ENCODE data around the gene PTOV1.

The PTOV1 gene

DNA sequence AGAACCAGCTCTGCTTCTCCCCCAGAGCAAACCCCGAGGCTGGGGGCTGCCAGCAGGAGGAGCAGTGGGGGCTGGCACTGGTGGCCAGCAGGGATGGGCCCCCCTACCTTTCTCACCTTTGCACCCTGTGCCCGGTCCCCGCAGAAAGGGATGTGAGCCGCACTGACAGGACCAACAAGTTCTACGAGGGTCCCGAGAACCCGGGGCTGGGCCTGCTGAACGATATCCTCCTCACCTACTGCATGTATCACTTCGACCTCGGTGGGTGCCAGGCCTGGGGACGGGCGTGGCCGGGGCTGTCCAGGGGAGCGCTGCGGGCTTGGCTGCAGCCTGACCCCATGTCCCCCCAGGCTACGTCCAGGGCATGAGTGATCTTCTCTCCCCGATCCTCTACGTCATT lies 33.1 kb downstream of the PTOV1 start:
- Histone ChIP-seq H3K4me1 (ENCODE audit: insufficient read depth, low read length, severe bottlenecking) (peaks cover 26% of the 10 kb centered on the region), H4K20me1 (ENCODE audit: insufficient read depth, low read length) (no peaks in the 10 kb centered on the region), H3K27me3 (ENCODE audit: insufficient read depth, low read length) (no peaks in the 10 kb centered on the region), H3K4me2 (ENCODE audit: low read length) (no peak overlapping the region), H3K27ac (ENCODE audit: low read depth, low read length, poor library complexity, severe bottlenecking) (no peak overlapping the region), H3K4me3 (ENCODE audit: low read depth, low read length, poor library complexity, severe bottlenecking) (no peak overlapping the region), H3K36me3 (ENCODE audit: insufficient read depth, low read length) (peaks cover 57% of the 10 kb centered on the region), H3K9me2 (ENCODE audit: low read depth, low read length) (no peaks in the 10 kb centered on the region), H3K79me2 (ENCODE audit: insufficient read depth, low read length) (no peaks in the 10 kb centered on the region), H2AFZ (ENCODE audit: low read length) (no peak overlapping the region), H3K9me3 (ENCODE audit: low read length) (0 out of 2 replicates have a peak, but pooled peaks cover 3% of the 10 kb centered on the region), H3K9ac (ENCODE audit: low read length) (no peak overlapping the region), H3F3A (ENCODE audit: insufficient read depth, low read length) (no peaks in the 10 kb centered on the region)
- no peak for TF ChIP-seq EZH2 (IDR thresholded peaks at IDR 0.05; ENCODE audit: borderline replicate concordance, low read length)
- TF ChIP-seq, protein P1, sequence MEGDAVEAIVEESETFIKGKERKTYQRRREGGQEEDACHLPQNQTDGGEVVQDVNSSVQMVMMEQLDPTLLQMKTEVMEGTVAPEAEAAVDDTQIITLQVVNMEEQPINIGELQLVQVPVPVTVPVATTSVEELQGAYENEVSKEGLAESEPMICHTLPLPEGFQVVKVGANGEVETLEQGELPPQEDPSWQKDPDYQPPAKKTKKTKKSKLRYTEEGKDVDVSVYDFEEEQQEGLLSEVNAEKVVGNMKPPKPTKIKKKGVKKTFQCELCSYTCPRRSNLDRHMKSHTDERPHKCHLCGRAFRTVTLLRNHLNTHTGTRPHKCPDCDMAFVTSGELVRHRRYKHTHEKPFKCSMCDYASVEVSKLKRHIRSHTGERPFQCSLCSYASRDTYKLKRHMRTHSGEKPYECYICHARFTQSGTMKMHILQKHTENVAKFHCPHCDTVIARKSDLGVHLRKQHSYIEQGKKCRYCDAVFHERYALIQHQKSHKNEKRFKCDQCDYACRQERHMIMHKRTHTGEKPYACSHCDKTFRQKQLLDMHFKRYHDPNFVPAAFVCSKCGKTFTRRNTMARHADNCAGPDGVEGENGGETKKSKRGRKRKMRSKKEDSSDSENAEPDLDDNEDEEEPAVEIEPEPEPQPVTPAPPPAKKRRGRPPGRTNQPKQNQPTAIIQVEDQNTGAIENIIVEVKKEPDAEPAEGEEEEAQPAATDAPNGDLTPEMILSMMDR (IDR thresholded peaks at IDR 0.05; ENCODE audit: low read length): no peak

DNA sequence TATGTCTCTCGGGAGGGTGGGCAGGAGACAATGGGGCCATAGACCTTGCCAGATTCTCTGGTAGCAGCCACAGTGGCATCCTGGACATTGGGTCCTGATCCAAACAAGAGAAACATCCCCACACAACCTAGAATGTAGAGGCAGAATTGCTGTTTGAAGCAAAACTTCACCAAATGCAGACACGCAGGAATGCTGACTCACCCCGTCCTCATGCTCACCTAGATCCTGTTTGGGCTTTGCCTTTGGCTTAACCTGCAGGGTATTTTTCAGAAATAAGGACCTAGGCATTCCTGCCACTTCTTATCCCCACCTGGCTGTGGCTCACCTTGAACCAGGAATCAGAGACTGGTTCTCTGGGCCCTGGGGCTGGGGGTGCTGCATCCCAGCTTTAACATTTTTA lies 33.8 kb downstream of the PTOV1 start:
- peaks cover 57% of the 10 kb centered on the region for H3K36me3 ChIP-seq (ENCODE audit: insufficient read depth, low read length)
- 0 out of 2 replicates have a peak, but pooled peaks cover 3% of the 10 kb centered on the region for H3K9me3 ChIP-seq (ENCODE audit: low read length)
- H3K9ac ChIP-seq (ENCODE audit: low read length): no peak overlapping the region
- 0 out of 2 replicates have a peak, but pooled peaks cover 2% of the 10 kb centered on the region for H3F3A ChIP-seq (ENCODE audit: insufficient read depth, low read length)
- H3K4me3 ChIP-seq (ENCODE audit: low read depth, low read length, poor library complexity, severe bottlenecking): no peak overlapping the region
- H3K27me3 ChIP-seq (ENCODE audit: insufficient read depth, low read length): no peaks in the 10 kb centered on the region
- H3K27ac ChIP-seq (ENCODE audit: low read depth, low read length, poor library complexity, severe bottlenecking): no peak overlapping the region
- H3K4me2 ChIP-seq (ENCODE audit: low read length): no peak overlapping the region
- H4K20me1 ChIP-seq (ENCODE audit: insufficient read depth, low read length): no peaks in the 10 kb centered on the region
- no peaks in the 10 kb centered on the region for H3K79me2 ChIP-seq (ENCODE audit: insufficient read depth, low read length)
- TF ChIP-seq EZH2 (IDR thresholded peaks at IDR 0.05; ENCODE audit: borderline replicate concordance, low read length): no peak
- TF ChIP-seq, protein P1 (IDR thresholded peaks at IDR 0.05; ENCODE audit: low read length): no peak
- no peak overlapping the region for H2AFZ ChIP-seq (ENCODE audit: low read length)
- H3K9me2 ChIP-seq (ENCODE audit: low read depth, low read length): no peaks in the 10 kb centered on the region
- H3K4me1 ChIP-seq (ENCODE audit: insufficient read depth, low read length, severe bottlenecking): peaks cover 26% of the 10 kb centered on the region

DNA sequence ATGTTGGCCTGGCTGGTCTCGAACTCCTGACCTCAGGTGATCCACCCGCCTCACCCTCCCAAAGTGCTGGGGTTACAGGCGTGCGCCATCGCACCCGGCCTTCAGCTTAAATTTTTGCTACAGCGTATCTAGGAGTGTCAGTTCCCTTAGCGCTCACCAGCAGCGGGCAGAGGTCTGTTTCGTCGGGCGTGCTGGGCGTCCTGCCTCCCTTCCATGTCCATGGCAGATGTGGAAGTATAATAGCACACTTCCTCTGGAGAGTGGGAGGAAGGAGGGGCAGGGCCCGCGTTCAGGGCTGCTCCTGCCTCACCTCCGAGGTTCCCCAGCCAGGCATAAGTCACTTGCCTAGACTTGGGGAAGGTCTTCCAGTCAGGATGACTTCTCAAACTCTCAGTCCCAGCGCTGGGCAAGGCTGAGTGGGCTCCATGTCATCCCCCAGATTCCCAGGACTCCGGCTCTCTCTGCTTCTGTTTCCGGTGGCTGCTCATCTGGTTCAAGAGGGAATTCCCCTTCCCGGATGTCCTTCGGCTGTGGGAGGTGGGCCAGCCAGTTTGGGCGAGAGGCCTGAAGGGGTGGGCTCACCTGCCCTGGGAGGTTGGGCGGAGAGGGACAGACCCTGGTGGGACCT lies 36.2 kb downstream of the PTOV1 start:
- Histone ChIP-seq H3F3A (ENCODE audit: insufficient read depth, low read length) (0 out of 2 replicates have a peak, but pooled peaks cover 2% of the 10 kb centered on the region), H3K27me3 (ENCODE audit: insufficient read depth, low read length) (no peaks in the 10 kb centered on the region), H3K27ac (ENCODE audit: low read depth, low read length, poor library complexity, severe bottlenecking) (no peak overlapping the region), H3K4me2 (ENCODE audit: low read length) (no peak overlapping the region; the same call in 1 of the 2 replicates), H4K20me1 (ENCODE audit: insufficient read depth, low read length) (no peaks in the 10 kb centered on the region), H2AFZ (ENCODE audit: low read length) (no peak overlapping the region), H3K36me3 (ENCODE audit: insufficient read depth, low read length) (peaks cover 34% of the 10 kb centered on the region), H3K9ac (ENCODE audit: low read length) (no peak overlapping the region; the same call in 1 of the 2 replicates), H3K4me1 (ENCODE audit: insufficient read depth, low read length, severe bottlenecking) (peaks cover 39% of the 10 kb centered on the region), H3K9me3 (ENCODE audit: low read length) (0 out of 2 replicates have a peak, but pooled peaks cover 3% of the 10 kb centered on the region), H3K9me2 (ENCODE audit: low read depth, low read length) (no peaks in the 10 kb centered on the region), H3K4me3 (ENCODE audit: low read depth, low read length, poor library complexity, severe bottlenecking) (no peak overlapping the region), H3K79me2 (ENCODE audit: insufficient read depth, low read length) (no peaks in the 10 kb centered on the region)
- TF ChIP-seq, protein P1 (IDR thresholded peaks at IDR 0.05; ENCODE audit: low read length): no peak
- TF ChIP-seq EZH2 (IDR thresholded peaks at IDR 0.05; ENCODE audit: borderline replicate concordance, low read length): no peak

All from OCI-LY1 (cell line).